HG02938 (cell line): ENCODE measurements around the gene MASP1.

ENCODE experiments used
- ATAC-seq: cut with Tn5 transposase; IDR thresholded peaks from one replicate; pipeline ENCODE4 v1.9.1; 2021; ENCODE audit warnings: mild to moderate bottlenecking, moderate library complexity; ENCODE audit not compliant: unreplicated experiment

Gene MASP1

DNA sequence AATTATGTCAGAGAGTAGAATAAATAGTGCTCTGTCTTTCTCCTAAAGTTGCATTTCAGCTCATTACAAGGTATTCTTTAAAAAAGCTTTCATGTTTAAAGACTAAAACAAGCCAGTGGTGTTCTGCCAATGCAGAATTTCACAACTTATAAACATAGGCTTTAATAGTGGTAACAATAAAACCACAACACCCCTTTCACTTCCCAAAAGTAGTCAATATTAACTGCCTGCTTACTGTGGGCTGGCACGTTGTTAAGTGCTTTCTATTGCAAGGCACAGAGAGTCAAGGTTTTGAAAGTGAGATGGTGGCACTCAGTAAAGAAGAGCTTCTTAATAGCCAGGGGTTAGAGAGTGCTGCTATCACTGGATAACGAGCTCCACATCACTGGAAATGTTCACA is 102.6 kb downstream of the MASP1 start:
- no peak for ATAC-seq

DNA sequence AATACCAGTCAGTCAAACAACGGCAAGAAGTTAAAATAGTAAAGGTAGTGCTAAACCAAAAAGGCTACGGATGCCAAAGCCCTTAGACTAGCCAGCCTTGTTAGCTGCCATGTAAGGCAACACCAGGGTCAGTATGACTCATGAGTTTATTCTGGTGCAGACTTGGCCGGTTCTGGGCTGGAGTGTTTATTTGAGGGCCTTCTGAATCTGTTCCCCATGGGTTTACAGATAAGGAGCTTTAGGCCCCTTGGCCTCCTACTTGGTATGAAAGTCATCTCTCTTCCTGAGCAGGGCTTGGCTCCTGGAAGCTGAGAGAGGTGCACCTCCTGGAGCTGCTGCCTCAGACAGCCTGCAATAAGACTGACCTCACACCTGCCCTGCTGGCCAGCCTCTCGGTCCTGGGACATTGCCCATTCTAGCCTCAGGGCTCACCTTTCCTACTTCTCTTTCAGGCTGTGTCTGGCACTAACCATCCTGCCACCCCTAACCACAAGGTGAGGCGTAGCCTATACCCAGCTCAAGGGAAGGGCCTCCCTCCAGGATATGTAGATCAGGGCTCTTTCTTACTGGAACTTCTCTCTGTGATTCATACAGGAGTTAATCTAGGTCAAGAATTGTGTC is 104.6 kb downstream of the MASP1 start:
- no peak for ATAC-seq

- ATAC-seq: no peak
Measured at GRCh38 chr3:187186375-187186774, 105.2 kb downstream of the MASP1 start.

- no peak for ATAC-seq
Measured at GRCh38 chr3:187185759-187186158, 105.8 kb downstream of the MASP1 start.
